NT2/D1 (cell line): ENCODE results near the gene TAOK1.

Experiments used
- DNase-seq: peaks from one replicate; pipeline ENCODE4 v3.0.0-alpha.2; 2011; ENCODE audit warnings: low read depth, low spot score
- H3K27me3 ChIP-seq: 2 replicates; pipeline ENCODE4 v1.6.0; 2011; ENCODE audit warnings: mild to moderate bottlenecking; ENCODE audit not compliant: insufficient read length, insufficient read depth
- H3K36me3 ChIP-seq: 2 replicates; pipeline ENCODE4 v1.6.1; 2011; ENCODE audit warnings: mild to moderate bottlenecking, low read length, mixed read lengths; ENCODE audit not compliant: insufficient read depth, insufficient read length
- H3K4me1 ChIP-seq: 2 replicates; pipeline ENCODE4 v1.5.1; 2011; ENCODE audit not compliant: insufficient read depth, insufficient read length
- H3K4me3 ChIP-seq: 2 replicates; pipeline ENCODE4 v1.5.1; 2011; ENCODE audit warnings: low read depth; ENCODE audit not compliant: insufficient read length
- H3K9ac ChIP-seq: 2 replicates; pipeline ENCODE4 v1.6.0; 2011; ENCODE audit warnings: low read depth; ENCODE audit not compliant: insufficient read length
- H3K9me3 ChIP-seq: 2 replicates; pipeline ENCODE4 v1.5.1; 2011; ENCODE audit warnings: mild to moderate bottlenecking, low read length; ENCODE audit not compliant: insufficient read depth
- SUZ12 ChIP-seq: IDR thresholded peaks from 2 replicates; pipeline ENCODE4 v1.6.1; 2011; ENCODE audit not compliant: insufficient read length, insufficient read depth; ENCODE audit errors: extremely low read depth
- YY1 ChIP-seq: IDR thresholded peaks from 2 replicates; pipeline ENCODE4 v1.6.1; 2011; ENCODE audit not compliant: insufficient read length, insufficient read depth
- ZNF274 ChIP-seq: IDR thresholded peaks from 2 replicates; pipeline ENCODE4 v1.6.1; 2011; ENCODE audit warnings: mild to moderate bottlenecking, low read depth, low read length

TAOK1 gene

GRCh38 chr17:29363716-29364115 is 26.4 kb upstream of the TAOK1 start:
- no peaks in the 10 kb centered on the region for H3K9me3 ChIP-seq
- no peak overlapping the region for H3K4me3 ChIP-seq
- no peak for TF ChIP-seq SUZ12
- TF ChIP-seq YY1 = no peak
- no peak for TF ChIP-seq ZNF274
- H3K36me3 ChIP-seq = no peaks in the 10 kb centered on the region
- peaks cover 2% of the 10 kb centered on the region for H3K4me1 ChIP-seq
- H3K27me3 ChIP-seq = no peaks in the 10 kb centered on the region
- no peak overlapping the region for H3K9ac ChIP-seq
- DNase-seq = no peak

- no peaks in the 10 kb centered on the region for H3K9me3 ChIP-seq
- H3K27me3 ChIP-seq = no peaks in the 10 kb centered on the region
- no peak overlapping the region for H3K4me3 ChIP-seq
- TF ChIP-seq YY1 (no peak), ZNF274 (no peak), SUZ12 (no peak)
- peaks cover 2% of the 10 kb centered on the region for H3K4me1 ChIP-seq
- H3K9ac ChIP-seq = no peak overlapping the region
- no peaks in the 10 kb centered on the region for H3K36me3 ChIP-seq
- no peak for DNase-seq
Measured at GRCh38 chr17:29364691-29365090, 25.5 kb upstream of the TAOK1 start.

- H3K4me1 ChIP-seq = peaks cover 4% of the 10 kb centered on the region
- DNase-seq = no peak
- no peak overlapping the region for H3K4me3 ChIP-seq
- no peaks in the 10 kb centered on the region for H3K9me3 ChIP-seq
- H3K27me3 ChIP-seq = no peaks in the 10 kb centered on the region
- TF ChIP-seq ZNF274 (no peak), YY1 (no peak), SUZ12 (no peak)
- H3K9ac ChIP-seq = no peak overlapping the region
- no peaks in the 10 kb centered on the region for H3K36me3 ChIP-seq
Measured at GRCh38 chr17:29368161-29368560, 22.0 kb upstream of the TAOK1 start.

- Histone ChIP-seq H3K36me3 (no peaks in the 10 kb centered on the region), H3K27me3 (no peaks in the 10 kb centered on the region), H3K9ac (no peak overlapping the region), H3K9me3 (no peaks in the 10 kb centered on the region), H3K4me3 (no peak overlapping the region), H3K4me1 (peaks cover 4% of the 10 kb centered on the region)
- TF ChIP-seq YY1 = no peak
- TF ChIP-seq ZNF274 = no peak
- TF ChIP-seq SUZ12 = no peak
- no peak for DNase-seq
Measured at GRCh38 chr17:29368926-29369325, 21.2 kb upstream of the TAOK1 start.

GRCh38 chr17:29369831-29370735 is 20.1 kb upstream of the TAOK1 start:
- Histone ChIP-seq H3K36me3 (no peaks in the 10 kb centered on the region), H3K9ac (no peak overlapping the region), H3K27me3 (no peaks in the 10 kb centered on the region), H3K9me3 (no peaks in the 10 kb centered on the region), H3K4me3 (no peak overlapping the region), H3K4me1 (peaks cover 4% of the 10 kb centered on the region)
- DNase-seq = no peak
- TF ChIP-seq YY1 (no peak), SUZ12 (no peak), ZNF274 (no peak)

- no peaks in the 10 kb centered on the region for H3K36me3 ChIP-seq
- no peaks in the 10 kb centered on the region for H3K27me3 ChIP-seq
- H3K9me3 ChIP-seq = no peaks in the 10 kb centered on the region
- DNase-seq = no peak
- H3K4me1 ChIP-seq = peaks cover 2% of the 10 kb centered on the region
- no peak overlapping the region for H3K4me3 ChIP-seq
- no peak for TF ChIP-seq ZNF274
- TF ChIP-seq YY1 = no peak
- TF ChIP-seq SUZ12 = no peak
- H3K9ac ChIP-seq = no peak overlapping the region
Measured at GRCh38 chr17:29376667-29377270, 13.4 kb upstream of the TAOK1 start.

GRCh38 chr17:29378500-29378899 is 11.7 kb upstream of the TAOK1 start:
- Histone ChIP-seq H3K4me1 (peaks cover 2% of the 10 kb centered on the region), H3K9me3 (no peaks in the 10 kb centered on the region), H3K9ac (no peak overlapping the region), H3K27me3 (no peaks in the 10 kb centered on the region), H3K36me3 (no peaks in the 10 kb centered on the region), H3K4me3 (no peak overlapping the region)
- DNase-seq = no peak
- TF ChIP-seq SUZ12 (no peak), ZNF274 (no peak), YY1 (no peak)
